Panc1 (cell line): Measurements from ENCODE around the gene USH2A. TPM values are rescaled to one million over a fixed set of nuclear protein-coding genes. Genes with fewer than 3 reads are reported as not detected.

Experiments used
- ATAC-seq: fragments of 200-7000 bp; cut with Tn5 transposase; 2 replicates; pipeline ENCODE4 v1.9.1; 2020; ENCODE audit warnings: mild to moderate bottlenecking, moderate library complexity
- BruUV-seq: library from RNA; stranded (reverse); fragments of 400-500 nt; replicated peaks from 2 replicates; lab custom pipeline; 2021; lab: Mats Ljungman, UMichigan
- CTCF ChIA-PET: fragments of 300-600 bp; sonication (Branson Sonifier 250); formaldehyde crosslinking; loops from one replicate; lab custom pipeline; 2022; ENCODE audit warnings: antibody characterized with exemption; lab: Charles Lee
- POLR2A ChIA-PET: fragments of 300-600 bp; sonication (Branson Sonifier 250); formaldehyde crosslinking; loops from one replicate; lab custom pipeline; 2022; ENCODE audit warnings: antibody characterized with exemption; lab: Charles Lee
- DNase-seq: peaks from one replicate; pipeline ENCODE4 v3.0.0-alpha.2; 2010; ENCODE audit warnings: low read depth, low spot score
- H3K27ac ChIP-seq: 2 replicates; pipeline ENCODE4 v1.5.1; 2011; ENCODE audit warnings: mild to moderate bottlenecking, low read length, inconsistent platforms
- H3K27me3 ChIP-seq: fragments of 200-500 bp; sonication (Bioruptor generic); 2 replicates; pipeline ENCODE4 v1.6.0; 2014; ENCODE audit warnings: low read length, inconsistent platforms; ENCODE audit not compliant: control insufficient read depth, insufficient read depth
- H3K36me3 ChIP-seq: fragments of 200-500 bp; sonication (Bioruptor generic); 2 replicates; pipeline ENCODE4 v1.5.1; 2014; ENCODE audit warnings: inconsistent platforms, mild to moderate bottlenecking, low read length, moderate library complexity; ENCODE audit not compliant: control insufficient read depth, insufficient read depth
- H3K4me1 ChIP-seq: 2 replicates; pipeline ENCODE4 v1.5.1; 2011; ENCODE audit warnings: inconsistent platforms, mild to moderate bottlenecking, low read length, moderate library complexity; ENCODE audit not compliant: control insufficient read depth, insufficient read depth
- H3K4me3 ChIP-seq, 2 experiments: 2 replicates each; pipeline ENCODE4 v1.5.1; 2011 to 2012; ENCODE audit warnings: low read depth in 2 of 2, low read length in 2 of 2, mild to moderate bottlenecking in 2 of 2, inconsistent platforms in 1 of 2, moderate library complexity in 1 of 2
- H3K9me3 ChIP-seq: fragments of 200-500 bp; sonication (Bioruptor generic); 2 replicates; pipeline ENCODE4 v1.5.1; 2014; ENCODE audit warnings: low read depth, mild to moderate bottlenecking, inconsistent platforms, low read length, moderate library complexity; ENCODE audit not compliant: control insufficient read depth, insufficient read depth
- CTCF ChIP-seq: fragments of 450-650 bp; IDR thresholded peaks from 2 replicates; pipeline ENCODE4 v1.5.1; 2017; ENCODE audit warnings: mild to moderate bottlenecking
- POLR2AphosphoS5 ChIP-seq: IDR thresholded peaks from 2 replicates; pipeline ENCODE4 v1.6.1; 2012; ENCODE audit warnings: mild to moderate bottlenecking, low read depth, low read length, moderate library complexity
- SIN3A ChIP-seq: IDR thresholded peaks from 2 replicates; pipeline ENCODE4 v1.6.1; 2012; ENCODE audit warnings: low read depth, mild to moderate bottlenecking, low read length, moderate library complexity, borderline replicate concordance; ENCODE audit not compliant: insufficient read depth
- TCF7L2 ChIP-seq: IDR thresholded peaks from 2 replicates; pipeline ENCODE4 v1.6.1; 2011; ENCODE audit warnings: mild to moderate bottlenecking, low read depth, low read length, inconsistent platforms
- in situ Hi-C: cut with HindIII; loops from 2 replicates; pipeline ENCODE4 v1.10.0; 2016; ENCODE audit warnings: low sequenced_read_pairs, low pct_unique_long_range_greater_than_20kb
- intact Hi-C: fragments of 100-400 bp; cut with micrococcal nuclease; formaldehyde crosslinking; loops from one replicate; pipeline ENCODE4 v1.10.0; 2022; ENCODE audit not compliant: unreplicated experiment
- total RNA-seq: library from RNA; stranded (reverse); gene quantifications from one replicate; pipeline ENCODE4 v1.2.1, GENCODE V29; 2021; ENCODE audit not compliant: unreplicated experiment
- TF ChIP-seq, protein P1 (sequence below), 2 experiments: IDR thresholded peaks; 2 replicates each; pipeline ENCODE4 v1.6.1; 2011 to 2012; ENCODE audit warnings: low read depth in 2 of 2, control low read depth in 1 of 2, low read length in 1 of 2, mild to moderate bottlenecking in 1 of 2, moderate library complexity in 1 of 2; ENCODE audit not compliant: insufficient read depth in 1 of 2

The USH2A gene
- total RNA-seq, 1 experiment from 2014 or later: not detected

GRCh38 chr1:216081445-216081844 lies 341.8 kb downstream of the USH2A start:
- DNase-seq: no peak
- Histone ChIP-seq H3K4me1 (no peaks in the 10 kb centered on the region), H3K27me3 (no peaks in the 10 kb centered on the region), H3K27ac (no peak overlapping the region), H3K36me3 (no peaks in the 10 kb centered on the region), H3K9me3 (0 out of 2 replicates have a peak, but pooled peaks cover 3% of the 10 kb centered on the region), H3K4me3 (no peak overlapping the region)
- no peak for ATAC-seq
- intact Hi-C loops: no loop called here
- BruUV-seq: no TSS peak
- TF ChIP-seq SIN3A (no peak), POLR2AphosphoS5 (no peak), CTCF (no peak), TCF7L2 (no peak)
- TF ChIP-seq, protein P1, sequence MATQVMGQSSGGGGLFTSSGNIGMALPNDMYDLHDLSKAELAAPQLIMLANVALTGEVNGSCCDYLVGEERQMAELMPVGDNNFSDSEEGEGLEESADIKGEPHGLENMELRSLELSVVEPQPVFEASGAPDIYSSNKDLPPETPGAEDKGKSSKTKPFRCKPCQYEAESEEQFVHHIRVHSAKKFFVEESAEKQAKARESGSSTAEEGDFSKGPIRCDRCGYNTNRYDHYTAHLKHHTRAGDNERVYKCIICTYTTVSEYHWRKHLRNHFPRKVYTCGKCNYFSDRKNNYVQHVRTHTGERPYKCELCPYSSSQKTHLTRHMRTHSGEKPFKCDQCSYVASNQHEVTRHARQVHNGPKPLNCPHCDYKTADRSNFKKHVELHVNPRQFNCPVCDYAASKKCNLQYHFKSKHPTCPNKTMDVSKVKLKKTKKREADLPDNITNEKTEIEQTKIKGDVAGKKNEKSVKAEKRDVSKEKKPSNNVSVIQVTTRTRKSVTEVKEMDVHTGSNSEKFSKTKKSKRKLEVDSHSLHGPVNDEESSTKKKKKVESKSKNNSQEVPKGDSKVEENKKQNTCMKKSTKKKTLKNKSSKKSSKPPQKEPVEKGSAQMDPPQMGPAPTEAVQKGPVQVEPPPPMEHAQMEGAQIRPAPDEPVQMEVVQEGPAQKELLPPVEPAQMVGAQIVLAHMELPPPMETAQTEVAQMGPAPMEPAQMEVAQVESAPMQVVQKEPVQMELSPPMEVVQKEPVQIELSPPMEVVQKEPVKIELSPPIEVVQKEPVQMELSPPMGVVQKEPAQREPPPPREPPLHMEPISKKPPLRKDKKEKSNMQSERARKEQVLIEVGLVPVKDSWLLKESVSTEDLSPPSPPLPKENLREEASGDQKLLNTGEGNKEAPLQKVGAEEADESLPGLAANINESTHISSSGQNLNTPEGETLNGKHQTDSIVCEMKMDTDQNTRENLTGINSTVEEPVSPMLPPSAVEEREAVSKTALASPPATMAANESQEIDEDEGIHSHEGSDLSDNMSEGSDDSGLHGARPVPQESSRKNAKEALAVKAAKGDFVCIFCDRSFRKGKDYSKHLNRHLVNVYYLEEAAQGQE (IDR thresholded peaks at IDR 0.05; ENCODE audit: insufficient read depth in 1 of 2, low read depth in 2 of 2, low read length in 1 of 2): no peak
- POLR2A ChIA-PET: no interaction called here
- CTCF ChIA-PET: no interaction called here
- in situ Hi-C loops: no loop called here

- in situ Hi-C loops (no loop called here), intact Hi-C loops (no loop called here)
- TF ChIP-seq, protein P1 (IDR thresholded peaks at IDR 0.05; ENCODE audit: insufficient read depth in 1 of 2, low read depth in 2 of 2, low read length in 1 of 2): no peak
- TF ChIP-seq CTCF (no peak), SIN3A (no peak), POLR2AphosphoS5 (no peak), TCF7L2 (no peak)
- CTCF ChIA-PET: no interaction called here
- no peak for ATAC-seq
- POLR2A ChIA-PET: no interaction called here
- DNase-seq: no peak
- H3K9me3 ChIP-seq: no peaks in the 10 kb centered on the region
- H3K4me3 ChIP-seq: no peak overlapping the region
- H3K27ac ChIP-seq: no peak overlapping the region
- no peaks in the 10 kb centered on the region for H3K36me3 ChIP-seq
- H3K4me1 ChIP-seq: no peaks in the 10 kb centered on the region
- BruUV-seq: no TSS peak
- H3K27me3 ChIP-seq: no peaks in the 10 kb centered on the region
Measured at GRCh38 chr1:216076751-216077150, 346.5 kb downstream of the USH2A start.
